Esophagus squamous epithelium (tissue), 4 donors: ENCODE measurements around the gene GPATCH3.

Experiments used
- POLR2A ChIP-seq, 4 donors: fragments of 450-650 bp; IDR thresholded peaks; one replicate each; pipeline ENCODE4 v1.6.1; 2017; ENCODE audit warnings: antibody characterized with exemption in 4 of 4, mild to moderate bottlenecking in 4 of 4, moderate library complexity in 3 of 4
- TF ChIP-seq, protein P1 (sequence below), 6 experiments: fragments of 450-650 bp in 4 of 6; fragments of 200-600 bp in 2 of 6; sonication (generic) in 2 of 6; IDR thresholded peaks; one replicate each; pipeline ENCODE4 v1.5.1; 2016 to 2019; ENCODE audit warnings: antibody characterized with exemption in 6 of 6, mild to moderate bottlenecking in 4 of 6, moderate library complexity in 4 of 6

- TF ChIP-seq, protein P1, sequence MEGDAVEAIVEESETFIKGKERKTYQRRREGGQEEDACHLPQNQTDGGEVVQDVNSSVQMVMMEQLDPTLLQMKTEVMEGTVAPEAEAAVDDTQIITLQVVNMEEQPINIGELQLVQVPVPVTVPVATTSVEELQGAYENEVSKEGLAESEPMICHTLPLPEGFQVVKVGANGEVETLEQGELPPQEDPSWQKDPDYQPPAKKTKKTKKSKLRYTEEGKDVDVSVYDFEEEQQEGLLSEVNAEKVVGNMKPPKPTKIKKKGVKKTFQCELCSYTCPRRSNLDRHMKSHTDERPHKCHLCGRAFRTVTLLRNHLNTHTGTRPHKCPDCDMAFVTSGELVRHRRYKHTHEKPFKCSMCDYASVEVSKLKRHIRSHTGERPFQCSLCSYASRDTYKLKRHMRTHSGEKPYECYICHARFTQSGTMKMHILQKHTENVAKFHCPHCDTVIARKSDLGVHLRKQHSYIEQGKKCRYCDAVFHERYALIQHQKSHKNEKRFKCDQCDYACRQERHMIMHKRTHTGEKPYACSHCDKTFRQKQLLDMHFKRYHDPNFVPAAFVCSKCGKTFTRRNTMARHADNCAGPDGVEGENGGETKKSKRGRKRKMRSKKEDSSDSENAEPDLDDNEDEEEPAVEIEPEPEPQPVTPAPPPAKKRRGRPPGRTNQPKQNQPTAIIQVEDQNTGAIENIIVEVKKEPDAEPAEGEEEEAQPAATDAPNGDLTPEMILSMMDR (IDR thresholded peaks at IDR 0.05): no peak
- TF ChIP-seq POLR2A (IDR thresholded peaks at IDR 0.05): no peak
Observed at GRCh38 chr1:26945138-26945537, 44.9 kb upstream of the GPATCH3 start.
